ENCODE measurements around the gene TRIM41.

Gene TRIM41

DNA sequence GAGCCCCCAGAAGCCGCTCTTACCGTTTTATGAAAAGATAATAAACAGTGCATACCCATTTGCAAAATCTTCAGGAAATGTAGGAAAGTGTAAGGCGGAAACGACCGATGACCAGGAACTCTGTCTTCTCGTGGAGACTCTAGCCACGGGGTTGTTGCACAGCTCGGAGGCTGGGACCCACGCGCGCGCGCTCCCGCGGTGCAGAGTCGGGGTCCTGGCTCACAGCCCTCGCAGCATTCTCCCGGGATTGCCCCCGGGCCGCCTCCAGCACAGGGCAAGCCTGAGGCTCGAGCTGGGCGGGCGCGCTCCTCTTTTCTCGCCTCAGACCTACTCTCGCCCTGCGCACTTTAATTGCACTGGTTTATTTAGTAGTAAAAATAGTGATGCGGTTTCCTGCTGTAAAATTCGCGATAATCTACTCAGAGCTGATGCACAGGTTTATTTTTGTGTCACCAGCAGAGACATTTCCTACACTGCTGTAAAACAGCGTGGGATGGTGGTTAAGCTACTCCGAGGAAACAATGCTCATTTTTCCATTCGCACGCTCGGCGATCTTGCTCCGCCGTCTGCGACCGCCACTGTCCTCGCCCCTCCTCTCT is 33.6 kb upstream of the TRIM41 start:
- DNase-seq, result no peak
- TF ChIP-seq POLR2A (IDR thresholded peaks at IDR 0.05; ENCODE audit: low read length), result no peak
- no peak for TF ChIP-seq GATA1 (IDR thresholded peaks at IDR 0.05; ENCODE audit: low read depth, low read length)

DNA sequence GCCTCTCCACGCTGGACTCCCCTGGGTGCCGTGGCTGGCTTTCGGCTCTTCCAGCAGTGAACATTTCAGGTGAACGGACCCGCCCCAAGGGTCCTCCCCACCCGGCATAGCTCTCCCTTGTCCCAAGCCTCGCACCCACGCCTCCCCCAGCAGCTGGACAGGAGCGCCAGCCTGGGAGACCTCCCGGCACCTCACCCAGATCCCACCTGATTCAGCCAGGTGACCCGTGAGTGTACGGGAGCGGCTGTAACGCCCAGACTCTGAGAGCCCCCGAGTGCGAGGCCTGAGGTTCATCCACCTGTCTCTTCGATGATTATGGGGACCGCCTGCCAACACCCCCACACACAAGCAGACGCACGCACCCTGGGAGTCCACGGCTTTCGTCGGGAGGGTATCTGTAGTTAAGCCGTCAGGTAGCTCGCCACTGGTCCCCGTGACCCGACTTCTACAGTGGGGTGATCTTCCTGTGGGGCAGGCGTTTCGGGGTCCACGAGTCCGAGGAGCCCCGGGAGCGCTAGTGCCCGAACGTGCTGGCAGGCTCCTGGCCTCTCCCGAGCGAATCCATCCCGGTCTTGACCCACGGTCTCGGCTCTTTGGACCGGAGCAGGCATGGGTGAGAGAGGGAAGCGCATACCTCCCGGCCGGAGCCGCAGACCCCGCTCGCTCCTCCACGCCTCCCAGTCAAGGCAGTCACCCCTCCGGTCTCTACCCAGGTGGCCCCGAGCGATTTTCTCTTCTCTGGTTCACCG is 32.9 kb upstream of the TRIM41 start:
- no peak for DNase-seq
- no peak for TF ChIP-seq GATA1 (IDR thresholded peaks at IDR 0.05; ENCODE audit: low read depth, low read length)
- no peak for TF ChIP-seq POLR2A (IDR thresholded peaks at IDR 0.05; ENCODE audit: low read length)

DNA sequence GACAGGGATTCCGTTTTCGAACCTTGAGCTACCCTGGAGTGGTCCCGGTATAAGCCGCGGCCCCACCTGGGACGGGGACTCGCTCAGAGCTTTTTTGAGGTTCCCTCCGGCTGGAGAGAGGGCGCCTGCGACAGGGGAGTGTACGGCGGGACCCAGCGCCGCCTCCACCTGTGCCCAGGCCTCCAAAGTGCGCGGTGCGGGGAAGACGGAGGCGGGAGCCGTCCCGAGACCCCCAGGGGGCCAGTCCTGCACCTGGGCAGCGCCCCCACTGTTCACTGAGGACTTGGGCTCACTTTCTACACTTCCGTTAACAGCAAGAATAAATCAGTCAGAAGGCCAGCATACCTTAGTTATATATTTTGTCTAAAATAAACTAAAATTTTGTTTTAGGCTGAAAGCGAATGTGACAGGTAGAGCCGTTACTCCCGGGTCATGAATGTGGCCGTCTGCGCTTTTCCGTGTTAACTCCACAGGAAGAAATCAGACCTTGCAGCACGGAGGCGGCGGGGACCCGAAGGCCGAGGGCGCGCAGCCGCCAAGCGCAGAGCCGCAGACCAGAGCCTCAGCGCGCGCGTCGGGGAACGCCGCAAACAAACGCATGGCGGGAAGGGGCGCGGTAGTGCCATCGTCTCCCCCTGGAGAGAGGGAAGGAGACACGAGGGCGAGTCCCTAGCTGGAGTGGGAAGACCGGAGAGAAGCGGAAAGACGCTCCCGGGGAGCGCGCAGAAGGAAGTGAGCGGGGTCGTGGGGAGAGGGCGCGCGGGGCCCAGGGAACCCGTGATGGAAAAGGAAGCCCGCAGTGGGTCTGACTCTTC is 32.2 kb upstream of the TRIM41 start:
- no peak for DNase-seq

DNA sequence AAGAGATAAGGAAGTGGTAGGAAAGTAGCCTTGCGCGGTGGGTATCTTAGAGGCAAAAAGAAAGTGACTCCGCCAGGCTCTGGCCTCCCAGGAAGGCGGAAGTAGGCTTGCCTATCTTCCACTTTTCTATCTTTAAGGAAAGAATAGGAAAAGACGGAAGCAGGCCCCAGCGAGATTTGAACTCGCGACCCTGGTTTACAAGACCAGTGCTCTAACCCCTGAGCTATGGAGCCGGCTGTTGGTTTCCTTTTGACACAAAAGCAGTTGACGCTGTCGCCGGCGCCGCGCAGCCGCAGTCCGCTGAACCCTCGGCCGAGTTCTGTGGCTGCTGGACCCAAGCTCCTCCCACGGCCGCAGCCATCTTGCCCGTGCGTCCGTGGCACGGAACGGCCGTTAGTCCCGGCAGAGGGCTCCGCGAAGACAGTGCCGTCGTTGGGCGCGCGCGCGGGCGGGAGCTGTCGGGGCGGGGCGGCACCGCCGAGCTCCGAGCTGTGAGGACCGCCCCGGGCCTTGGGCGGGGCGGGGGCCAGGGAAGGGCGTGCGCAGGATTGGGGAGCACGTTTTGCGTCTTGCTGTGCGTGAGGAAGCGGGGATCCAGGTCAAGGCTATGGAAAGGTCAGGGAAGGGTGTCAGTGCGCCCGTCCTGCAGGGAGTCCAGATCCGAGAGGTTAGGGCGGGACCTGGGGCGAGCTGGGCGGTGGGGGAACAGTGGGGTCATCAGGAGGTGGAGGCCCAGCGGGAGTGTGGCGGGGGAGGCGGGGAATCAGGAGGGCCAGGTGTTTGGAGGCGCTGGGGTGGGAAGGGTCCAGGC is 31.4 kb upstream of the TRIM41 start:
- TF ChIP-seq GATA1 (IDR thresholded peaks at IDR 0.05; ENCODE audit: low read depth, low read length) (no peak), POLR2A (IDR thresholded peaks at IDR 0.05; ENCODE audit: low read length) (peak; percentile 61)
- DNase-seq, result no peak

More for the DNA sequence above, 32.2 kb upstream of the TRIM41 start:
- no peak for TF ChIP-seq POLR2A (IDR thresholded peaks at IDR 0.05; ENCODE audit: low read length)
- TF ChIP-seq GATA1 (IDR thresholded peaks at IDR 0.05; ENCODE audit: low read depth, low read length), result no peak

DNA sequence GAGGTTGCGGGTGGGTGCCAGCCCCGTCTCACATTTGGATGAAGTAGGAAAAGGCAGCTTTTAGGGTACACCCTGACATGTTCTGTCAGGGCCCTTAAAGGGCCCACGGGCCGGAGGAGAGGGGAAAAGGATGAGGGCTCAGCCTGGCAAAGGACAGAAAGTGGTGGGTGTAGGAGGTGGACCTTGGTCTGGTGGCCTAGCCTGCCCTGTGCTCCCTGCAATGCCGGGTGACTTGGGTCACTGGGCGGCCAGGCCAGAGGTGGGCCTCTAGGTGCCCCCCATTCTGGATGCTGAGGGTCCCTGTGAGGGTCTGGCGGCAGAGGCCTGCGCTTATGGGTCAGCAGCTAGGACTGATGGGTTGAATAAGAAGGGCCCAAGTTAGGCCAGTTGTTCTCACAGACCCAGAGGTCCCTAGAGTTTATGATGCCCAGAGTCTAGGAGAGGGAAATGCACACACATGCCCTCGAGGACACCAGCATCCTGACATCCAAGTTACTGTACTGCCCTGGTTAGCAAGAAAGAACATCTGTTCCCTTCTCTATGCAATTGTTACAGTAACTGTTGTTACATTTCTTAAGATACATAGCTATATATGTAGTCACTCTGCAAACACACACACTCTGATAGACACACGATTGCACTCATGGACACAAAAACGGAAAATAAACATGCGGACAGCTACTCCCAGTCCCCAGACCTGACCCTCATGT is 30.6 kb upstream of the TRIM41 start:
- DNase-seq, result no peak
- TF ChIP-seq POLR2A (IDR thresholded peaks at IDR 0.05; ENCODE audit: low read length) (no peak), GATA1 (IDR thresholded peaks at IDR 0.05; ENCODE audit: low read depth, low read length) (no peak)

DNA sequence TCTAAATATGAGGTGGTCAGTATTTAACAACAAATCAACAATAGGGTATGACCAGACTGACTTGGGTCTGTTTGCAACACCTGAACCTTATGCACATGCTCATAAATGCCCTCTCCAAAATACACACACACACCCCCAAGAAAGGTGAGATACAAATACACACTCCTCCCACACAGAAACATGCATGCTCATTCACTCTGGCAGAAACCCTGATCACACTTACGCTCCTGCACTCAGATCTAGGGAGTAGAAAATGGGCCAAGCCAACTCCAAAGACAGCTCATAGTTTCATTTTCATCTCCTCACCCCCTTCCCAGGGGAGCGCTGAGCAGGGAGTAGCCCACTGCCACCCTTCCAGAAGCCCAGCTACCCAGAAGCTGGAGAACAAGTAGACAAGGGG is 29.4 kb upstream of the TRIM41 start:
- TF ChIP-seq GATA1 (IDR thresholded peaks at IDR 0.05; ENCODE audit: low read depth, low read length) (no peak), POLR2A (IDR thresholded peaks at IDR 0.05; ENCODE audit: low read length) (no peak)
- DNase-seq, result no peak

DNA sequence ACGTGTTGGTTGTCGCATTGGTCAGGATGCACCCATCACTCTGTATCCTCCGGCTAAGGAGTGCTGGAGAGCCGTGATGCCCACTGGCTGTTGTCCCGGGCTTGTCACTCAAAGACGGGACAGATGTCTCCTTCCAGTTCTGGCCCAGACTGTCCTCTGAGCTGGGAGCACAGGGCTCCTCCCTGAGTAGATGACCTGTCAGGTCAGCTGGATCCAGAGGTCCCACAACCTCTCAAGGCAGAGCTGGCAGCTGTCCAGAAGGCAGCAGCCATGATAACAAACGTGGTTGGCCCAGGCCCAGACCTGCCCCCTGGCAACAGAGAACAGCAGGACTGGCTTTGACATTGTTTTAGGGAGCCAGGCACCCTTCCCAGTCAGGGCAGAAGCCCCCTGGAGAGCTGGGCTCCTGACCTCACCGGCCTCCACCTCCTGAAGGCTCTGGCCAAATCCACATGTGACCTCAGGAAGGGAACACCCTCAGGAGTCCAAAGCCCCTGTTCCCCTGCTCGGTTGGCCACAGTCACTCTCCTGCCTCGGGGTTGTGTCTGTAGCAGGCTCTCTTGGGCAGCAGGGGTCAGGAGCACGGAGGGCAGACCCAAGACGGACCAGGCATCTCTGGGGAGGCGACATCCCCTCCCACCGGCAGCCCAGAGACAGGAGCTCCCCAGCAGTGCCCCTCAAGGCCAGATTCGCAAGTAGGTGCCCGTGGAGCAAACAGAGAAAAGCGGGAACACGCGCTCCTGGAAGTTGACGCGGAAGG is 28.4 kb upstream of the TRIM41 start:
- TF ChIP-seq GATA1 (IDR thresholded peaks at IDR 0.05; ENCODE audit: low read depth, low read length) (no peak), POLR2A (IDR thresholded peaks at IDR 0.05; ENCODE audit: low read length) (no peak)
- no peak for DNase-seq

DNA sequence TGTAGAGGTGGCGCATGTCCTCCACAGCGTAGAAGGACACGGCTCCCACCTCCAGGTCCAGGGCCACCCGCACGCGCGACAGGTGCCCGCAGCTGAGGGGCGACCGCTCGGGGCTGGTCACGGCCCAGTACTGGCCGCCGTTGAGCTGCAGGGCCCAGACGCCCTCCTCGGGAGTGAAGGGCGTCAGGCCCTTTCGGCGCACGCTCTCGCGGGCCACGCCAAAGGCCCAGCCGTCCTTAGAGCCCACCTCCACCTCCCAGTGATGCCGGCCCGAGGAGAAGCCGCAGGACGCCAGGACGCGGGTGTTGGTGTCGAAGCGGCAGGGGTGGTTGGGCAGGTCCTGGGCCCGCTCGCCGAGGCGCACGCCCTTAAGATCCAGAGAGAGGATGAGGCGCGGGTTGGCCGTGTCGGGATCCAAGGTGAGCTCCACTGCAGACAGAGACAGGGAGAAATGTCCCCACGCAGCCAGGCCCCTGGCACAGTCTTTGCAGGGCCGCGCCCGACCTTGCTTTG is 27.8 kb upstream of the TRIM41 start:
- no peak for DNase-seq
- TF ChIP-seq POLR2A (IDR thresholded peaks at IDR 0.05; ENCODE audit: low read length), result no peak
- no peak for TF ChIP-seq GATA1 (IDR thresholded peaks at IDR 0.05; ENCODE audit: low read depth, low read length)

DNA sequence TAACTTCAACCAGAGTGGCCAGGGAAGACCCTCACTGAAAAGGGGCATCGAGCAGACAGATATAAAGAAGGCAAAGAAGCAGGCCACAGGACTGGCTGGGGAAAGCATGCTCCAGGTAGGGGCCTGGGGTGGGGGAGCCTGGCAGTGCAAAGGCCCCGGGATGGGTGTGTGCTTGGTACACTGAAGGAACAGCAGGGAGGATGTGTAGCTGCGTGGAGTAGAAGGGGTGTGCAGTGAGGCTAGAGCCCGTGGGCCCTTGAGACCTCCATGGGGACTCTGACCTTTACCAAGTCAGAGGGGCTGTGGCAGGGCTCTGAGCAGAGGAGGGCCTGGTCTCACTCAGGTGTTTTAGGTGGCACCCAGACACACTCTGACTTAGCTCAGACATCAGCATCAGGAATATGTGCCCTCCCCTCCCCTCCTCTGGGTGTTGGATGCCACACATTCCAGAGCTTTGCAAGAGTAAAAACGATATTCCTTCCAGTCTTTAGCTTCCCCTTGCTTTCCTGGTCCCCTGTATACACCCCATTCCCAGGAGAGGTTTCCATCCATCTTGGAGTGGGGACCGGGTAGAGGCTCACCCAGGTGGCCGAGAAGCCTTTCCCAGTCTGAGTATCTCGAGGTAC is 25.6 kb upstream of the TRIM41 start:
- no peak for DNase-seq
- TF ChIP-seq GATA1 (IDR thresholded peaks at IDR 0.05; ENCODE audit: low read depth, low read length), result no peak
- TF ChIP-seq POLR2A (IDR thresholded peaks at IDR 0.05; ENCODE audit: low read length), result no peak

DNA sequence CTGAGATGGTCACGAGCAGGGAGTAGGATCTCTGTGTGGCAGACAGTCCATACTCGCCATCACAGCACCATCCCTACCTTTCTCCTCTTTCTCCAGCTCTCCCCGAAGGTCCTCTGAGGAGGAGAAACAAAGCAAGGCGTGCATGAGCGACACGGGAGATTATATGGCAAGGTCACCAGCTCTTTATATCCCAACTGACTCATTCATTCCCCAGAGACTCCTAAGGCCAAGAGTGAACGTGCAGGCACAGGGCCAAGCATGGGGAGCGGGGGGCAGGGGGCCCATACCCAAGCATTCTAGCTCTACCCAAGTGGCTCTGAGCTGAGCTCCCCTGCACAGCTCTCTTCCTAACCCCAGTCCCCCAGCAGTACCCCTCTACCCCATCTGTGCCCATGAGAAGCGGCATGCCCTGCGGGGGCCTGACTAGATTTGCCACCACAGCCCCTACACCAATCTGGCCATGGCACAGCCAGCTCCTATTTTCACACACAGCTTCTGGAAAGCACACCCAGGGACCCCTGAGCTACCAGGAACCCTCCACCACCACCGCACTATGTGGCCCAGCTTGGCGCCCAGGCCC is 24.9 kb upstream of the TRIM41 start:
- DNase-seq, result no peak
- no peak for TF ChIP-seq POLR2A (IDR thresholded peaks at IDR 0.05; ENCODE audit: low read length)
- TF ChIP-seq GATA1 (IDR thresholded peaks at IDR 0.05; ENCODE audit: low read depth, low read length), result no peak

DNA sequence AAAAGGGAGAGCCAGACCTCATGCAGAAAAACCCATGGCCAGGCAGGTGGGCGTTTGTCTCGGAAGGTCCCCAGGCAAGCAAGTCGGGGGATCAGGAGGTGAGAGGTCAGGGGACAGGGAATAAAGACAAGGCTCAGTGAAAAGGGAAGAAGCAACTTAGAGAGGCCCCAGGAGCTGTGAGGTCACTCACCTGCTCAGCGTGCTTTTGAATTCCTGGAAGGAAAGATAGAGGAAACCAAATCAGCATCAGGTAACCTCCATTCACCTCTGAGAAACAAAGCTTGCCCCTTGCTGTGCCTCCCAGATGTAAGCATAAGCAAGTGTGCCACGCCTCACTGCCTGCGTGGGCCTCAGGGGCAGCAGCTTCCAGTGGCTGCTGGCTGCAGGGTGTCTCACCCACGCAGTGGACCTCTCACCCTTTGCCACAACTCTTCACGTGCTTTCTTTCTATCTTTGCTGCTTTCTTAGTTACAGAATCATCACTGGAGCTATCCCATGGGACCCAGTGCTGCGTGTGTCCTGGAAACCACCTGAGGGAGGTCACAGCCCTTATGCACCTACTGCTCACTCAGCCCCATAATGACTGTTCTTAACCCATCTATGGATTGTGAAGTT is 24.1 kb upstream of the TRIM41 start:
- TF ChIP-seq POLR2A (IDR thresholded peaks at IDR 0.05; ENCODE audit: low read length) (no peak), GATA1 (IDR thresholded peaks at IDR 0.05; ENCODE audit: low read depth, low read length) (no peak)
- no peak for DNase-seq

Measured in erythroblast (primary cell).